ENCODE measurements around the gene ZYG11A.

The ZYG11A gene

DNA sequence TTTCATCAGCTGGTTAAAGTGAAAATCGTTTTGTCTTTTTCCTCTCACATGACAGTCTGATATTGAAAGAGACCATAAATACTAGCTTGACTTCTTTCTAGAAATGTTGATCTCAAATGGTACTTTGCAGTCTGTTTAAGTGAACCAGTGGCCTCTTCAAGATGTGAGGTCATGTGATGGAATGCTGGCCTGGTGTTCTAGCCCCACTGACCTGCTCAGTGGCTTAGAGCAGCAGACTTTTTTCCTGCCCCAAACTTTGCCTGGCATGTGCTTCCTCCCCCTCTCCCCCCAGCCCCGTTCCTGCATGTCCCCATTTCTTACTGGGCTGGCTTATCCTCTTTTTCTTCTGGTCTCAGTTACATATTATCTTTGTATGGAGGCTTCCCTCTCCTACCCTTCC lies 34.3 kb downstream of the ZYG11A start:
- no peak for DNase-seq (ENCODE audit: low read depth in 2 of 3, low spot score in 2 of 3)

GRCh38 chr1:52877554-52877953 lies 35.0 kb downstream of the ZYG11A start:
- no peak for DNase-seq (ENCODE audit: low read depth in 2 of 3, low spot score in 2 of 3)

DNA sequence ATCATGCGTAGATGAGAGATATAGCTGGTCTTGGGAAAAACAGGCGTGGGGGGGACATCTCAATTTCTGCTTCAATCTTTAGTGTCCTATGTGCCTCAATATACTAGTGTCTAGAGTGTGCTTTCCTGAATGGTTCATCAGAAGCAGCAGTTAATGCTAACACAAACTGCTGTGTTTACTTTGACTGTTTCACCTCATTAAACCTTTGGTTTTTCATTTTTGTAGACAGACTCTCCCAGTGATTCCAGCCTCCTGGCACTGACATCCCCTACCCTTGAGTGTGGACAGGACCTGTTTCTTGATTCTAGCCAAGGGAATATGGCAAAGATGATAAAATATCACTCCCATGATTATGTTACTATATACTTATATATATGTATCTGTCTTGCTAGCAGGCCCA lies 37.6 kb downstream of the ZYG11A start:
- no peak for DNase-seq (ENCODE audit: low read depth in 2 of 3, low spot score in 2 of 3)

GRCh38 chr1:52887483-52887882 lies 44.9 kb downstream of the ZYG11A start:
- DNase-seq (ENCODE audit: low read depth in 2 of 3, low spot score in 2 of 3) = no peak

- no peak for DNase-seq (ENCODE audit: low read depth in 2 of 3, low spot score in 2 of 3)
Observed at GRCh38 chr1:52892424-52893215, 50.1 kb downstream of the ZYG11A start.

GRCh38 chr1:52899445-52899894 lies 56.9 kb downstream of the ZYG11A start:
- DNase-seq (ENCODE audit: low read depth in 2 of 3, low spot score in 2 of 3) = no peak

DNA sequence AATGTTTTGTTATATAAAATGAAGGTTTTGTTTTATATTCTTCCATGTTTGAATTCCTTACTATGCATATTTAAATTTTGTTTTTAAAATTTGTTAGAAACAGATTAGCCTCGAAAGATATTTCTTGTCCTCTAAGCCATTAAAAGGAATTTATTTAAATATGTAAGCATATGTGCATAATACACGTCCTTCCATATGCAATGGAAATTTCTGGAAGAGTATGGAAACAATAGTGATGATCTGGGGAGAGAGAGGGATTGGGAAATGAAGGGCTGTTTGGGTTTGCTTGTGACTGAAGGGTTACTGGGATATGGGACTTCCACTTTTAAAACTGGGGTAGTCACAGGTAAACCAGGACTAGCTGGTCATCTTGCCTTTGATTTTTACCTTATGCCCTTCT lies 57.8 kb downstream of the ZYG11A start:
- DNase-seq (ENCODE audit: low read depth in 2 of 3, low spot score in 2 of 3) = no peak

- DNase-seq (ENCODE audit: low read depth in 2 of 3, low spot score in 2 of 3) = no peak
Observed at GRCh38 chr1:52901384-52901783, 58.8 kb downstream of the ZYG11A start.

GRCh38 chr1:52904208-52904926 lies 61.8 kb downstream of the ZYG11A start:
- no peak for DNase-seq (ENCODE audit: low read depth in 2 of 3, low spot score in 2 of 3)

DNA sequence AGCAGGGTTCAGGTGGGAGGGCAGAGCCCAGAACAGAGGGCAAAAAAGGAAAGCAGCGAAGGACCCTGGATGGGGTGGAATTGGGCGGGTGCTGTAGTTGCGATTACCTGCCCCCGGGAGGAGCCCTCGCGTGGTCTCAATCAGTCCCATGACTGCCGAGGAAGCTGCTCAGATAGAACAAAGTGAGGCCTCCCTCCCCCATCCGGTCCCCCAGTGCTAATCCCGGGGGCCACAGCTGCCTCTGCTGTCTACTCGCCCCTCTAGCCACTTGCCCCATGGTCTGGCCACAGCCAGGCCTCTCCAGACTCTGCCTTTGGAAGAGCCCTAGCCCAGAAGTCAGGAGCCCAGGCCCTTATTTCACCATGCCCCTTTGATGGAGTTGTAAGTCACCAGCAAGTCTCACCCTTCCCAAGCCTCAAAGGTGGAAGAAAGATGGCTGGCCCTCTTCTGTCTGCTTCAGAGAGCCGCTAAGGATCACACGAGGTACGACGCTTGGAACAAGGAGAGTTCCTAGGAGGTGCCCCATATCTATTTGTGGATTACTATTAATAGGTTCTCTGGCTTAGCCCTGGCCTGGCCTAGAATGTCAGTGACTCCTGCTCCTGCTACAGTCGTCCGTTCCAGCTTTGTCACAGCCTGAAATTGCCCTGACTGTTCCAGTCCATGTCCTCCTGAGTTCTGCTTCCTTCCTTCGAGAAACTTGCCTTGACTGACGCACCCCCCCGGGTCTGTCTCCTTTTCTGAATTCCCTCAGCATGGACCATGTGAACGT lies 62.6 kb downstream of the ZYG11A start:
- no peak for DNase-seq (ENCODE audit: low read depth in 2 of 3, low spot score in 2 of 3)

GRCh38 chr1:52906135-52906603 lies 63.6 kb downstream of the ZYG11A start:
- no peak for DNase-seq (ENCODE audit: low read depth in 2 of 3, low spot score in 2 of 3)

GRCh38 chr1:52907068-52907811 lies 64.7 kb downstream of the ZYG11A start:
- DNase-seq (ENCODE audit: low read depth in 2 of 3, low spot score in 2 of 3) = no peak

GRCh38 chr1:52907812-52908153 lies 65.2 kb downstream of the ZYG11A start:
- DNase-seq (ENCODE audit: low read depth in 2 of 3, low spot score in 2 of 3) = no peak

DNA sequence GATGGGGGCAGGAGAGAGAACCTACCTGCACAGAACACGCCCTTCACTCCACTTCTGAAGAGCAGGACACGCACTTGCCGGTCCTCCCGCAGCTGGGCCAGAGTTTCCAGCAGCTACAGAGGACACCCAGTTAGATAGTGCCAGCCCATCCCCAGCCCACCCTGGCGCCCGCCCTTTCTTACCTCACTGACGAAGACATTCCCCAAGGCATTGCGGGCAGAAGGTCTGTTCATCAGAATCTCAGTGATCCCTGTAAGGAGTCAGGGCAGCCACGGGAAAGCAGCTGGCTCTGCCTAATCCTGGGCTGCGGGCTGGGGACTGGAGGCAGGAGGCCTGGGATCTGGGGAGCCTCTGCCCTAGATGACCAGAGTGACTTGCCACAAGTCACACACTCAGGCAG lies 69.0 kb downstream of the ZYG11A start:
- DNase-seq (ENCODE audit: low read depth in 2 of 3, low spot score in 2 of 3) = no peak

DNA sequence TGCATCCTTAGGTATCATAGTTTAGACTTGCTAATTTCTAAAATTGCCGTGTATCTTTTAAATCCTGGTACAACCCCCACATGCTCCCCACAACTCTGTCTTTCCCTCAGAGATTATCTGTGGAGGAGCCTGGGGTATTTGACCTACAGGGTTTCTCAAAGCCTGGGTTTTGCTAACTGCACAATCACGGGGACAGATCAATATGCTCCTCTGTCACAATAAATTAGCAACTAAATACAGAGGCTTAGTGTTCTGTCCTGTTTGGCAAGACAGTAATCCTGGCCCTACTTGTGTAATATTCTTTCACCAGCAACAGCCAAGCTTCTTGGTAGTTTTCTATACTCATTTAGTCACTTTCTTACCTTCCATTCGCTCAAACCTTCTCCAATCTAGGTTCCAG lies 70.5 kb downstream of the ZYG11A start:
- no peak for DNase-seq (ENCODE audit: low read depth in 2 of 3, low spot score in 2 of 3)

- no peak for DNase-seq (ENCODE audit: low read depth in 2 of 3, low spot score in 2 of 3)
Observed at GRCh38 chr1:52913537-52913936, 71.0 kb downstream of the ZYG11A start.

DNA sequence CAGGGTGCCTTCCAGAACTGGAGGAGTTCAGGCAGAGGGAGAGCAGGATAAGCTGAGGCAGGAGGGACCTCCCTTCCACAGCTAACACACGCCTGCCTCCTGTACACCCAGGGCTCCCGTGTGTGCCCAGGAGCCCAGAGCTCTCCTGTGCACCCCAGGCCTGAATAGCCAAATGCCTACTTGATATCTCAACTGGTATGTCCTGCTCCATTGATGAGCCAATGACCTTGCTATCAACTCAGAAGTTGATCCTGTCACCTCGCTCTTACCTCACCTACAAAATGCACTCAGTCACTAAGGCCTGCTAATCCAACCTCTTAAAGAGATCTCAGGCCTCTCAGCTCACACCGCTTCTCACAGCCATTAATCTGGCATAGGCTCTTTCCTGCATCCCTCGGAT lies 71.9 kb downstream of the ZYG11A start:
- DNase-seq (ENCODE audit: low read depth in 2 of 3, low spot score in 2 of 3) = no peak

GRCh38 chr1:52915211-52915854 lies 72.8 kb downstream of the ZYG11A start:
- DNase-seq (ENCODE audit: low read depth in 2 of 3, low spot score in 2 of 3) = no peak

GRCh38 chr1:52915855-52916220 lies 73.3 kb downstream of the ZYG11A start:
- no peak for DNase-seq (ENCODE audit: low read depth in 2 of 3, low spot score in 2 of 3)

- DNase-seq (ENCODE audit: low read depth in 2 of 3, low spot score in 2 of 3) = no peak
Observed at GRCh38 chr1:52916241-52916975, 73.8 kb downstream of the ZYG11A start.

Measured in activated CD8-positive, alpha-beta memory T cell treated with anti-CD3 and anti-CD28 coated beads for 48 hours (primary cell).